NAMALWA (cell line): ENCODE data around the gene PPP2R1B.

Source experiments
- DNase-seq: peaks from one replicate; pipeline ENCODE4 v3.0.0-alpha.2; 2015; ENCODE audit warnings: low spot score

PPP2R1B gene

GRCh38 chr11:111748035-111748804 is 18.0 kb downstream of the PPP2R1B start:
- no peak for DNase-seq

- no peak for DNase-seq
Observed at GRCh38 chr11:111745719-111746504, 20.3 kb downstream of the PPP2R1B start.

GRCh38 chr11:111743700-111744099 is 22.5 kb downstream of the PPP2R1B start:
- no peak for DNase-seq

GRCh38 chr11:111741751-111742150 is 24.4 kb downstream of the PPP2R1B start:
- no peak for DNase-seq

- no peak for DNase-seq
Observed at GRCh38 chr11:111739299-111739698, 26.9 kb downstream of the PPP2R1B start.

GRCh38 chr11:111737444-111738210 is 28.6 kb downstream of the PPP2R1B start:
- DNase-seq: no peak

GRCh38 chr11:111736621-111737443 is 29.4 kb downstream of the PPP2R1B start:
- no peak for DNase-seq

- DNase-seq: no peak
Observed at GRCh38 chr11:111736181-111736590, 30.0 kb downstream of the PPP2R1B start.

- DNase-seq: peak; percentile 58
Observed at GRCh38 chr11:111735262-111736116, 30.7 kb downstream of the PPP2R1B start.

GRCh38 chr11:111734954-111735261 is 31.3 kb downstream of the PPP2R1B start:
- DNase-seq: no peak

- no peak for DNase-seq
Observed at GRCh38 chr11:111734101-111734953, 31.9 kb downstream of the PPP2R1B start.

- DNase-seq: no peak
Observed at GRCh38 chr11:111733611-111734088, 32.5 kb downstream of the PPP2R1B start.

- no peak for DNase-seq
Observed at GRCh38 chr11:111733016-111733415, 33.2 kb downstream of the PPP2R1B start.

- no peak for DNase-seq
Observed at GRCh38 chr11:111731821-111732220, 34.4 kb downstream of the PPP2R1B start.

- DNase-seq: no peak
Observed at GRCh38 chr11:111730871-111731591, 35.2 kb downstream of the PPP2R1B start.

- no peak for DNase-seq
Observed at GRCh38 chr11:111729831-111730311, 36.3 kb downstream of the PPP2R1B start.

GRCh38 chr11:111729071-111729830 is 36.9 kb downstream of the PPP2R1B start:
- DNase-seq: no peak

GRCh38 chr11:111727431-111727830 is 38.8 kb downstream of the PPP2R1B start:
- no peak for DNase-seq
